GM19239 (cell line): ENCODE data around the gene CELSR1.
A peak's percentile ranks its signal among the peaks of the same experiment; 100 is the strongest.

ENCODE experiments used
- DNase-seq: peaks from one replicate; pipeline ENCODE4 v3.0.0; 2011; ENCODE audit warnings: low spot score; ENCODE audit not compliant: insufficient read length
- FAIRE-seq: peaks from 2 replicates; lab custom pipeline; 2011; peaks lifted over from hg19 to GRCh38; lab: Jason Lieb, UNC

Gene CELSR1

DNA sequence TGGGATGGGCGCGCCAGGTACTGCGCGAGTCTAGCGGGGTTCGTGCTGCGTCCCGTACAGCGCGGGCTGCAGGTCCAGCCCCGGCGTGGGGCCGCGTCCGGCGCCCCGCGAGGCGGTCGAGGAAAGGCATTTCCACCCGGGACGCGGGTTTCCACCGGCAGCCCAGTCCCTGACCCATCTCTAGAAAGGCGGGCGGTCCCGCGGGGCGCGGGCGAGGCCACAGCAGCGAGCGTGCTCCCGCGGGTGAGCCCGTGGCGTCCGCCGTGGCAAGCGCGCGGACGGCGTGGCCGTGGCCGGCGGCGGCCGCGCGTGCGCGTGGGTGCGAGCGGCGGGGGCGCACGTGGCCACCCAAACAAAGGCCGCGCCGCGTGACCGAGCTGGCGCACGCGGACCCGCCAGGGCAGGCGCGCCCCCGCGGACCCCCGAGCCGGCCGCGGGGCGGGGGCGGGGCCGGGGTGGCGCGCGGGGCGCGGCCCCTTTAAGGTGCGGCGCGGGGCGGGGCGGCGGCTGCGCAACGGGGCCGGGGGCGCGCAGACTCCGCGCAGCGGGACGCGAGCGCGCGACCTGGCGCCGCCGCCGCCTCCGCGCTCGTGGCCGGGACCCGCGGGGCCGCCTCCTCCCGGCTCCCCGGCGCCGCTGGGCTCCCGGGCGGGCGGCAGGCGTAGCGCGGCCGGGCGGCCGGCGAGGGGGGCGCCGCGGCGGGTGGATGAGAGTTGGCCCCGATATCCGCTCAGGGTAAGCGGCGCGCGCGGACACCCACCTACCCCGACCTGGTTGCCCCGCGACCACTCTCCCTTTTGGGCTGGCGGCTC is 39.3 kb upstream of the CELSR1 start:
- DNase-seq (peak; percentile 92), FAIRE-seq (no peak)

DNA sequence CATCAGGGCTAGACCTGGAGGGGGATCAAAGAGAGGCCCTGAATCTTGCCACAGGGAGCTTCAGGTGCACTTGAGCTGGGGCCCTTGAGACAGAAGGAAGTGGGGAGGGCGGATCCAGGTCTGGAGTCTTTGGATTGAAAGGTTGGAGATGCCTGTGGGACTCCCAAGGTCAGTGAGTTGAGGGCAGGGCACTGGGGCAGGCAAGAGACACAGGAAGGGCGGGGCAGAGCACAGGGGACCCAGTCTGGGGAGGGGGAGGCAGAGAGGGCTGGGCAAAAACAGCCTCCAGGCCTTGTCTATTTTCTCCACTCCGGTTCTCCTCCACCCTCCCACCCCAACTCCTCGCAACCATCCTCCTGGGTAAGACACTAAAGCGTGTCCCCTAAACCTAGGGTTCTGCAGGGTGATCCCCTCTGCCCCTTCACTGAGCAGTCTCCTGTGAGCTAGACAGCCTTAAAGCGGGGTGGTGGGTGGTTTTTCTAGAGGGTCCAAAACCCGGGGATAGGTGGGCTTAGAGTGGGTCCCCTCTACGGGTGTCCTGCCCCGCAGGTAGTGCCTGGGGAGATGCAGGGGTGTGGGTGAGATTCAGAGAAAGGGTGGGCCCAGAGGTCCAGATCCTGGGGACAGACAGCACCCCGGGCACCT is 38.6 kb upstream of the CELSR1 start:
- FAIRE-seq (no peak), DNase-seq (no peak)

DNA sequence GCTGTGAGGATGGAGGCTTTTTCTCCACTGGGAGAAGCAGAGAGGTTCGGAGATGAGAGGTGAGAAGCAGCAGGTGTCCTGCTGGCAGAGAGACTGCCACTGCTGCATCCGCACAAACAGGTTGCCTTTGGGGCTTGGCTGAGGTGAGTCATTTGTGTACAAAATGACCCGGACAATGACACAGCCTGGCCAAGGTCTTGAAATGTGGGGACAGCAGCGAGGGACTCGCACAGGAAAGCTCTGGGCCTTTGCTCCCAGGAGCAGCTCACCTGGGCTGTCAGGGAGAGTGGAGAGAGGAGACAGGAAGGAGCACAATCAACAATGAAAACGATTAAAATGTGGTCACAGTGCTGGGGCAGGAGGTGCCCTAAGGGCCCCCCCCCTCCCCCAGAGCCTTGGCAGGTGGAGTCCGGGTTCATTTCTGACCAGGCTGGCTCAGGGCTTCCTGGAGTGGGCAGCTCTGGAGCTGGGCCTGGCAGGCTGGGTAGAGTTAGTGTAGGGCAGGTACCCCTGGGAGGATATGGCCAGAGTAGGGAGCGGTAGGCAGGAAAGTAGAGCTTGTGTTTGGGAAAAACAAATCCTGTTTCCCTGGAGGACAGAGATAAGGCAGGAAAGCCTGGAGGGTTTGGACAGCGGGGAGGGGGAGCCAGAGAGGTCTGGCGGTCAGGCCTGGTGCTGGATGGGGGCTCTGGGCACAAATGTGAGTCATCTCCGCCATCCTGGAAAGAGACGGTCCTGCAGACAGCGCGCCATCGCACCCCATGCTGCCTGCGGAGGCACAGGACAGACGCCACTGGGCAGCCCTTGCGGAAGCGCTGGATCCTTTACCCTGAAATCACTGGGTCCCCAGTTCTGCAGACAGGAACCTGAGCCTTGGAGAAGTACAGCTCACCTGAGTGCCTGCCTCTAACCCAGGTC is 37.8 kb upstream of the CELSR1 start:
- no peak for DNase-seq
- no peak for FAIRE-seq

DNA sequence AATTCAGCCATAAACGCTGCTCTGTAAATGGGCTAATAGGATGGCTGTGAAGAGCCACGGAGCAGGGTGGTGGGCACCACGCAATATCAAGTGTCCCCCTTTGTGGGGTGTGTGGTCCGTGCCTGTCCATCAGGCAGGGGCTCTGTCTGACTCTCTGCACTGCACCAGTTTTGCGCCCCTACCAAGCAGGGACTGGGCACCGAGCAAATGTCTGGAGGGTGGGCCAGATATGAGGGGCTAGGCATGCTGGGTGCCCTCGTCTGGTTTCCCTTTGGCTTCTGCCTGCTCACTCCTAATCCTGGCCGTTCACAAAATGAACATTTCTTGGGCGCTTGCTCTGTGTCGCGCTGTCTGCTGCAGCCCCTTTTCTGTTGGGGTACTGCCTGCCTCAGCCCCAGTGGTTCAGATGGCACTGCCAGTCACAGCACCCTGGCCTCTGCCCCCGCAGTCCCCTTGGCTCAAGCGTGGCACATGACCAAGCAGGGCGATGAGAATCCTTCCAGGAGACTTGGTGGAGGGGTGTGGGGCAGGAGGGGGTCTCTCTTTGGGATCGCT is 37.1 kb upstream of the CELSR1 start:
- FAIRE-seq = no peak
- DNase-seq = no peak

DNA sequence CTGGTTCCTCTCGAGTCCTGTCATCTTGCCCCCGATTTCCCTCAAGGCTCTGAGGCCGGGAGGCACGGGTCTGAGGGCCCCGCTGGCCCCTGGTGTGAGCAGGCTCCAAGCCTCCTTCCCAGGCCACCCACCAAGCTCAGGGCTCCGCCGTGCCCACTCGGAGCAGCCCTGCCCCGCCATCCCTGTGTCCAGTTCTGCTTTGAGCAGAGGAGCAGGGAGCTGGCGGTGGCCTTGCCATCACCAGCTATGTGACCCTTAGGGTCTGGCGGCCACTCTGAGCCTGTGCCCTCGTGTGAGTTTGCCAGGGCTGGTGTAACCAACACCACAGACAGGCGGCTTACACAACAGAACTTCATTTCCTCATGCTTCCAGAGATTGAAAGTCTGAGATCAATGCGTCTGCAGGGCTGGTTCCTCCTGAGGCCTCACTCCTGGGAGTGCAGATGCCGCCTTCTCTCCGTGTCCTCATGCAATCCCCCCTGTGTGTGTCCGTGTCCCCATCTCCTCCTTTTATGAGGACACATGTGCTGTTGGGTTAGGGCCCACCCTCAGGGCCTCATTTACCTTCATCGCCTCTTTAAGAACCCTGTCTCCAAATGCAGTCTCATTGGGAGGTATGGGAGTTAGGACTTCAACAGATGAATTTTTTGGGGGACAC is 36.5 kb upstream of the CELSR1 start:
- no peak for DNase-seq
- no peak for FAIRE-seq

DNA sequence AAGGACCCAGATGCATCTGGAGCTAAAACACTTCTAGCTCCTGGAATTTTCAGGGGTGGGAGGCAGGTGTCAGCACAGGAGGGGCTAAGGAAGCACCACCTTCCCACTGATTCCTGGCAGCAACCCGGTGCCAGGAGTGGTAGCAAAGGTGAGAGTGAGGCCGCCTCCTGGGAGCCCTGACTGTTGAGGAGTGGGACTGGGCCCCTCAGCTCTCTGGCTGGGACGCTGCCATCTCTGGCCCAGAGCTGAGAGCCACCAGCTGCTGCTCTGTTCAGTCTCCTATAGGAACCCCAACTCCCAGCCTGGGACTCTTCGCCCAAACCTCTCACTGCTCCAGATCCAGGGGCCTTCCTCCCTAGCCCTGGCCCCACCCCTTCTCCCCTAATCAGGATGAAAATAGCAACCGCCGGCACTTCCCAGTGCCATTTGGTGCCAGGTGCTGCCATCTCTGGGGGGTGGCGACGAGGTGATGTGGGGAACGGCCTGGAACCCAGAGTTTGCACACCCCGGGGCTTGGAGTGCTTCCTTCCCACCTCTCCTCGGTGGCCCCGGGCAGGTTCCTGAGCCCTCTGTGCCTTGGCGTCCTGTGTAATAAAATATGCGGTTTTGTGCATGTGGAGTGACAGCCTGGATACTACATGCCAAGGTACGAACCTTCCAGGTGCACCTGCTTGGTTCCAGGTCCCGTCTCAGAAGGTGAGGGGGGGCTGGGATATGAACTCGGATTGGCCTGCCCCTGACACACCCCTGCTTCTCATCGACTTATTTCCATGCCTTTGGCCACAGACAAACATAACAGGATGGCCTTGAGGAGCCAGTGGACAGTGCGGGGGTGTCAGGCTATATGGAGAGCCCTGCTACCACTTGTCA is 35.7 kb upstream of the CELSR1 start:
- DNase-seq (no peak), FAIRE-seq (no peak)

GRCh38 chr22:46571642-46572250 is 34.3 kb upstream of the CELSR1 start:
- FAIRE-seq (no peak), DNase-seq (no peak)

GRCh38 chr22:46569848-46570695 is 32.7 kb upstream of the CELSR1 start:
- DNase-seq = no peak
- FAIRE-seq = no peak

- DNase-seq (no peak), FAIRE-seq (no peak)
These were observed 31.8 kb upstream of the CELSR1 start for GRCh38 chr22:46569055-46569847.

DNA sequence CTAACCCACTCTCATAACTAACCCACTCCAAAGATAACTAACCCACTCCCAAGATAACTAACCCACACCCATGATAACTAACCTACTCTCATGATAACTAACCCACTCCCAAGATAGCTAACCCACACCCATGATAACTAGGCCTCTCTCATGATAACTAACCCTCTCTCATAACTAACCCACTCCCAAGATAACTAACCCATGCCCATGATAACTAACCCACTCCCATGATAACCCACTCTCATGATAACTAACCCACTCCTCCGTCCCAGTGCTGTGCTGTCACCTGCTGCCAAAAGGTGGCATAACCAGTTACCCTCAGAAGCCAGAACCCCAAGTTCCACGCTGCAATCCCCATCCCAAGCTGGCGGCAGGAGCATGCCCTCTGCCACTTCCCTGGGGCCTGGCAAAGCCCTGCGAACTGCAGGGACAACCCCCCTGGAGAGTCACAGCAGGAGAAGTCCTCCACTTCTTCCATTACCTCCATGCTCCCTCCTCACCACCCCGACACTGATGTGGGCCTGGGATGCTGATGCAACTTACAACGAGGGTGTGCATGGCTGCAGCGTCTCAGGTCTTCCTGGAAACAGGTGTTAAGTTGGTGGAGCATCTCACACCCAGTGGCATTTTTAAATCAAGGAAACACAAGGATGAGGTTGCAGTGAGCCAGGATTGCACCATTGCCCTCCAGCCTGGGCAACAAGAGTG is 30.8 kb upstream of the CELSR1 start:
- FAIRE-seq = no peak

GRCh38 chr22:46567471-46567870 is 30.1 kb upstream of the CELSR1 start:
- no peak for DNase-seq
- FAIRE-seq = no peak

More for the DNA sequence above, 30.8 kb upstream of the CELSR1 start:
- DNase-seq = no peak

DNA sequence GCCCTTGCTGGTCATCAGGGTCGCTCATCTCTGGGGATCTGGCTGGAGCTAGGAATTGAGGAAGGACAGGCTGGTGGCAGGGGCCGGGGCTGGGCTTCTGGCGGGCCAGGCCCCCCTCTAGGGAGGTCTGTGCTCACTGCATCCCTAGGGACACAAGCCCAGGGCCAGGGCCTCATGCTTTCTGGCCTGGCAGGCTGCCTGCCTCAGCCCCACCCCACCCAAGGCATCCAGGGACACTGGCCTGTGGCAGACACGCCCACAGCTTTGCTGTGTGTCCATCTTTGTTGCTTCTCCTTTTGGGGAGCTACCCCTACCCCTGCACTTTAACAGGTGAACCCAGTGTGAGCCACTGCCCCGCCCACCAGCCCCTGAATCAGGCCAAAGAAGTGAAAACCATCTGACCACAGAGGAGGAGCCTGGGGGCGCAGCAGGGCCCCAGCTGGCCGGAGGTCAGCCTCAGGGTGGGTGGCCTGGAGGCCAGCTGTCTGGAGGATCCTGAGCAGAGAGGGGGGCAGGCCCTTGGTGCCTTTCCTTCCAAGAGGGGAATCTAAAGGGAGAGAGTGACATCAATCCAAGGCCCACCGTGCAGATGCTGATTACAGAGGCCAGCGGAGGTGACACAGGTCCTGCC is 26.8 kb upstream of the CELSR1 start:
- FAIRE-seq (no peak), DNase-seq (no peak)

DNA sequence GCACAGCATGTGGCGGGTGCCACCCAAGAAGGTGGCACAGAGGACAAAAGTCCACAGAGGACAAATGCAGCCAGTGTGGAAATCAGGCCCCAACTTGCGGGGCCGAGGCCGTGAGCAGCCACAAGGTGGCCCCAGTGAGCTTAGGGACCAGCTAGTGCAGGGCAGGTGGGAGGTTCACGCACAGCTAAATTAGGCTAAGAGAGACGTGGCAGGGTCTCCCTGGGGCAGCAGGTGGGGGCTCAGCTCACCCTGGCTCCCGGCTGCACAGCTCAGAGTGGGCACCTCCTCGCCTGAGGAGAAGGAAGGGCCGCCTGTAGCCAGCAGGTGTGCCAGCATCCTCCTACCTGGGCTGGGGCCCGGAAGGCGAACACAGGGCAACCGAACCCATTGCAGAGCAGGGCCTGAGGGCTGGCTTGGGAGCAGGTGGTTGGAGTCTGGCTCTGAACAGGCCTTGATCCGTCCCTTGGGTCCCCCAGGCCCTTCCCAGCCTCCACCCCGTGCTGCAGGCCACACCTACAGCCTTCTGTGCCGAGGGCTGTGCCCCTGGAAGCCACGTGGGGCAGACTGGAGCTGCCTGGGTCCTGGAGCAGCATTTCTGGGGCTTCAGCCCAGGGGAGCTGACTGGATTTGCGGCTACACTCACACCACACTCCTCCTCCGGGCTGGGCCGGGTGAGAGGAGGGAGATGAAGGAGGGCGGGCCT is 26.1 kb upstream of the CELSR1 start:
- FAIRE-seq = peak; percentile 83
- DNase-seq = peak; percentile 82

DNA sequence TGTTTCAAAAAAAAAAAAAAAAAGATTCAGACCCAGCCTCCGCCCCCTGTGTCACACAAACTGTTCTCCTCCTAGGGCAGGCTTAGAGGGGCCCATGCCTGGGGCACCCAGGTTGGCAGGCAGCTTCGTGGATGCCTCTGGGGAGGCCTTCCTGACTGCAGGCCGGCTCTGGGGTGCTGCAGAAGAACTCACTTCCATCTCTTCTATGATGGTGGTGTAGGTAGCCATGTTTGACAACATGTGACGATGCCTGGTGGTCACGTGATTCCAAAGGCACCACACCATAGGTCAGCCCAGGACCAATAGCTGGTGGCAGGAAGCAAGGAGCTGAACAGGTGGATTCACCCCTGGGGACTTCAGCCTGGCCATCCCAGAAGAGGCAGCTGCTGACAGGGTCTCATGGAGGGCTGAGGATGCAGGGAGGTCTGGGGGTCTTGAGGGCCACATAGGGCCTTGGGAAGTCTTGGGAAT is 24.1 kb upstream of the CELSR1 start:
- DNase-seq (no peak), FAIRE-seq (peak; percentile 93)

- no peak for FAIRE-seq
- DNase-seq = no peak
These were observed 23.4 kb upstream of the CELSR1 start for GRCh38 chr22:46560696-46561295.
